ENCODE results near the gene HVCN1.

- TF ChIP-seq YY1 (IDR thresholded peaks at IDR 0.05; ENCODE audit: low read depth) (no peak), EP300 (IDR thresholded peaks at IDR 0.05; ENCODE audit: borderline replicate concordance) (no peak), TAF1 (IDR thresholded peaks at IDR 0.05; ENCODE audit: low read depth) (no peak), NFIC (IDR thresholded peaks at IDR 0.05) (no peak), FOXM1 (IDR thresholded peaks at IDR 0.05; ENCODE audit: borderline replicate concordance, low read depth) (no peak), REST (IDR thresholded peaks at IDR 0.05; ENCODE audit: low read depth) (no peak), CEBPB (IDR thresholded peaks at IDR 0.05) (no peak), EGR1 (IDR thresholded peaks at IDR 0.05) (no peak), TCF12 (IDR thresholded peaks at IDR 0.05; ENCODE audit: low read depth) (no peak), ZBTB7A (IDR thresholded peaks at IDR 0.05; ENCODE audit: low read depth) (no peak)
- TF ChIP-seq, protein P1, sequence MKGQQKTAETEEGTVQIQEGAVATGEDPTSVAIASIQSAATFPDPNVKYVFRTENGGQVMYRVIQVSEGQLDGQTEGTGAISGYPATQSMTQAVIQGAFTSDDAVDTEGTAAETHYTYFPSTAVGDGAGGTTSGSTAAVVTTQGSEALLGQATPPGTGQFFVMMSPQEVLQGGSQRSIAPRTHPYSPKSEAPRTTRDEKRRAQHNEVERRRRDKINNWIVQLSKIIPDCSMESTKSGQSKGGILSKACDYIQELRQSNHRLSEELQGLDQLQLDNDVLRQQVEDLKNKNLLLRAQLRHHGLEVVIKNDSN (IDR thresholded peaks at IDR 0.05) = no peak
- TF ChIP-seq, protein P2, sequence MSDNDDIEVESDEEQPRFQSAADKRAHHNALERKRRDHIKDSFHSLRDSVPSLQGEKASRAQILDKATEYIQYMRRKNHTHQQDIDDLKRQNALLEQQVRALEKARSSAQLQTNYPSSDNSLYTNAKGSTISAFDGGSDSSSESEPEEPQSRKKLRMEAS (IDR thresholded peaks at IDR 0.05) = no peak
Observed at GRCh38 chr12:110668480-110669192, 20.3 kb downstream of the HVCN1 start.

Data from Ishikawa (cell line).